NCI-H226 (cell line): ENCODE measurements around the gene MED22.

Experiments
- DNase-seq: peaks from one replicate; pipeline ENCODE4 v3.0.0-alpha.2; 2015

The MED22 gene

DNA sequence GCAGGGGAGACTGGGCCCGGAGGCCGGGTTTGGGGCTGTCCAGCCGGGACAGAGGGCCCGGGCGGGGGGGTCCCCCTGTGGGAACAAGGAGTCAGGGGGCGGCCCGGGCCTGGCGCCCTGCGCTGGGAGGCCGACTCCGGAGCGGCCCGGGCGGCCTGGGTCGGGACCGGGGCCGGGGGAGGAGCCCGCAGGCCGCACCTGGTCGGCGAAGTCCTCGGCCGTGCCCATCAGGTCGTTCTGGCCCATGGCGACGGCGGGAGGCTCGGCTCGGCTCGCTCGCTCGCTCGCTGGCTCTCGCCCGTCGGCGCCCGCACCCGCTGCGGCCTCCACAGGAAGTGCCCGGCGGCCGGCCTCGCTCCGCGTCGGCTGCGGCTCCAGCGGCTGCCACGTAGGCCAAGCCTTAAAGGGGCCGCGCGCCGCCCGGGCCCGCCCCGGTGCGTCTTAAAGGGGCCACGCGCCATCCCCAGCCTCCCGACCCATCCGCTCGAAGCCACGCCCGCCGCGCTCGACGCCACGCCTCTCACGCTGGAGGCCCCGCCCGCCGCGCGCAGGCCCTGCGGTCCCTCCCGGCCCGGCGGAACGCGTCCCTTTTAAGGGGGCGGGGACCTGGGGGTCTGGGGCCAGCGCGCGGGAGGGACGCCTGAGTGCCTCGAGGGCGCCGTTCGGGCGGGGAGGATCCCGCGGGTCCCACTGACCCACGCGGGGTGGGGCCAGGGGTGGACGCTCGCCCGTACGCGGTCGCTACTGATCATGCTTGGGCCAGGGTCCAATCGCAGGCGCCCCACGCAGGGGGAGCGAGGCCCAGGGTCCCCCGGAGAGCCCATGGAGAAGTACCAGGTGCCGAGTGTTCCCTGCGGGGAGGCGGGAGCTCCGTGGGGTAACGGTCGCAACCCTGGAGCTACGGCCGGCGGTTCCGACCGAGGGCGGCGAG, 28.1 kb upstream of the MED22 start, which contains the start of the genes STKLD1 and SURF4:
Gene STKLD1, plus strand, starts transcription at position 643 of the 931 bp plus-strand sequence. Its CDS starts 108 bp downstream, at position 751.
Gene SURF4, minus strand, starts transcription at position 337 of the 931 bp plus-strand sequence. Its CDS starts 91 bp downstream, at position 246.
- peak; percentile 91 for DNase-seq

DNA sequence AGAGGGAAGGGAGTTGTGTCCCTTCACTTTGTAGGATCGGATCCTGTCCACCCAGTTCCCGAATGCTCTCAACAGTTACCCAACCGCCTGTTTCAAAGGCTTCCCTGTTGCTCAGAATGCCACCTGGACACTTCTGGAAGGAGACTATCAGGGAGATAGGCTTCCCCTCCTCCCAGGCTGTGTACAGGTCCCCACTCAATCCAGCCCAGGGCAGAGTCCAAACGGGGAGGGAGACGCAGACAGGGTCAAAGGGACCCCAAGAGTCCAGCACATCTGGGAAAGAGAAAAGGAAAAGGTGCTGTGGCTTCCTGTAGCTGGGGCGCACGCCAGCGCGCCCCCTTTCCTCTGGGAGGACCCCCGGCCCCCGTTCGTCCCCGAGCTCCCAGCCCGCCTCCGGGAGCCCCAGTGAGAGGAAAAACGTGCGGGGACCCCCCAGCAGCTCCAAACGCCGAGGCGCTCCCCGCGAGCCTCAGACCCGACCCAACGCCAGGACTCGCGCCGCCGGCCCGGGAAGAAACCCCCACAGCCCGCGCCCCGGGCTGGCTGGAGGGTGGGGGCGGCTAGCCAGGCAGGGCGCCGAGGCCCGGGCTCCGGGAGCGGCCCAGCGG, 27.3 kb upstream of the MED22 start:
- DNase-seq = no peak

DNA sequence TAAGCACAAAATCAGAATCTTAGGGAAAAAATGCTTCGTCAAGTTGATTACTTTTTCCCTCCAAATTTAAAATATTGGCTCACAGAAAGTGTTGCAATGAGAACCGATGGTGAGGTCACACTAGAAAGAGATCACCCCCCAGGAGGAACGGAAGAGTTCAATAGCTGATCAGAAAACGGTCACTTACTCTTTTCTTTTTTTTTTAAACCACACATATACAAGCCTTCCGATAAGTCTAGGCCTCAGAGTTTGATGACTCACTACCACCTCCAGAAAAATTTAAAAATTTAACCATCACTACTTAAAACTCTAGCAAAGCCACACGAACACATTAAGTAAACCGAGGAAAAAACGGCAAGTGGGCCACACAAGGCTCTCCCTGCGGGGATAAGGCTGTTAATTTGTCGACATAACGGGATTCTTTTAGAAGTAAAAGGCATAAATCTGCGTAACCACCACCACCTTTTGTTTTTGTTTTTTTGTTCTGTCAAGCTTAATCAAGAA, 26.7 kb upstream of the MED22 start:
- no peak for DNase-seq

DNA sequence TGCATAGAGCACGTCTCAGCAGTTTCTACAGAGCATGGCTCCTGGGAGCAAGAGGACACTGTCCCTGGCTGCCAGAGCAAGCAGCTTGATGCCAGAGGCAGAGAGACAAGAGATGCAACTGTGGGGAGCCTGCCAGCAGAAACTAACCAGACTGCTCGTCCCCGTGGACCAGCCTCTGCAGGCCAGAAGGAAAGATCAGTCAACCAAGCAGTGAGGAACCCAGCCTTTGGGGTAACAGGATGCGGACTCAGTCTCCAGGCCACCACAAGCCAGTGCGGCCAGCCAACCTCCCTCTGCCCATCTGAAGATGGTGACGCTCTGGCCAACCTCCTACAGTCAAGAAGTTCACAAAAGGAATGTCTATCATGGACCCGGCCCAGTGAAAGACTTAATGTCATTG, 24.2 kb upstream of the MED22 start:
- DNase-seq = no peak

DNA sequence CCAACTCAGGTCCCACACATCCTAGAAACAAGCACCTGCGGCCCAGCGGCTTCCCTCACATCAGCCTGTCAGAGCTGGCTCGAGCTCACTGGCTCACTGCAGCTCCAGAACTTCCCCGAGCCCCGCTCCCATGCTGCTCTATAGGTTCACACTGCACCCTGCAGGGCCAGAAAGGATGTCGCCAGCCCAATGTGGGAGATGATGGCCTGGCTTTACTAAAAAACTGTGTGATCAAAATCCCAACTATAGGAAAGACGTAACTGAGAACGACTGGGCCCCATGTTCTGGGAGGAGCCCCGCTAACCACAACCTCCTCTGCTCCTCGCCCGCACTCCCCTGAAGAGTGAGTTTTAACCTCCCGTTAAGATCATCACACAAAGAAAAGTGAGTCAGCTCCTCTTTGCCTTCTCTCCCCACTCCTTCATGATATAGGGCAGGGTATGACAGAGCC, 23.4 kb upstream of the MED22 start:
- DNase-seq = no peak

DNA sequence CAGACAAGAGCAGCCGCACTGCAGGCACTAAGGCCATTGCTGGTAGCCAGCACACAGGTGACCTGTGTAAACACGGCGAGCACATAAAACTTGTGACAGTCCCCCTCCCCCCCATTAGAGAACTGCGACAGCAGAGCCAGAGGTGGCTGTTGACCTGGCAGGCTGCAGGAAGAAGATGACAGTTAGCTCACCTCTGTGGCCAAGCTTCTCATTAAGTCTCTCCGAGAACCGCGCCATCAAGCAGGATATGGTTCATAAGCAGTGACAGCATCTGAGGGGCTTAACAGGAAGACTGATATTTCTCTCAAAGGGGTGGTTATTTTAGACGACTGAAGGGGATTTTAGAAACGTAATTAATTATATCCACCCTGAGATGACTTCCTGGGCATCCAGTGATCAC, 22.8 kb upstream of the MED22 start:
- DNase-seq = no peak

DNA sequence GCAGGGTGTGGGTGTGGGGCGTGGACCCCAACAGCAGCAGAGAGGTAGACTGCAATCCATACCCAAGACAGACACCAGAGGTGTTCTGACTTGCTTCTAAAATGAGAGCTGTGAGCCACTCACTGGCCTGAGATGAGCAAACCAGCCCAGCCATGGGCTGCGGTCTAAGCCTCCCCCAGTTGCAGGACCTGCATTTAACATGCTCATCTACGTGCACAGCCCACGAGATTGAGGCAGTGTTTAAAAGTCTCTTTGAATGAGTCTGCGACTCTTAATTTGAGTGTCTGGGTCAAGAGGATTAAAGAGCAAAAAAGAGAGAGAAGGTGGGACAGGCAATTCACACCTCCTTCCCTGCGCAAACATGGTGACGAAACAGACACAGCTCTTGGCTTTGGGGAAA, 22.0 kb upstream of the MED22 start:
- DNase-seq = no peak

DNA sequence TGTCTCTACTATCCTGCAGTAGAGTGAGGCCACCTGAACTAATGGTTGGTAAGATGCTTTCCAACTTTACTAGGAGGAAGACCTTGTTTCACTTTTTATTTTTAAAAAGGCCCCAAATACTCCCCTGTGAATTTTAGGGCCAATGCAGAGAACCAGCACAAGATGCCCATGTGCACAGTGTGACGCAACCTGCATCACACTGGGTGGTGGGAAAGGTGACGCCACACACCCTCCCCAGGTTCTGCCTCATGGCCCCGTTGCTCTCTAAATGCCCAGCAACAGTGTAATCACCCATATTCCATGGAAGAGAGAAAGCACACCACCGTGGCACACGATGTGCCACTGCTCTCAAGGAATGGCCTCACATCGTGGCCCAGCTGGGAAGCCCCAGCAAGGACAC, 21.5 kb upstream of the MED22 start:
- no peak for DNase-seq

DNA sequence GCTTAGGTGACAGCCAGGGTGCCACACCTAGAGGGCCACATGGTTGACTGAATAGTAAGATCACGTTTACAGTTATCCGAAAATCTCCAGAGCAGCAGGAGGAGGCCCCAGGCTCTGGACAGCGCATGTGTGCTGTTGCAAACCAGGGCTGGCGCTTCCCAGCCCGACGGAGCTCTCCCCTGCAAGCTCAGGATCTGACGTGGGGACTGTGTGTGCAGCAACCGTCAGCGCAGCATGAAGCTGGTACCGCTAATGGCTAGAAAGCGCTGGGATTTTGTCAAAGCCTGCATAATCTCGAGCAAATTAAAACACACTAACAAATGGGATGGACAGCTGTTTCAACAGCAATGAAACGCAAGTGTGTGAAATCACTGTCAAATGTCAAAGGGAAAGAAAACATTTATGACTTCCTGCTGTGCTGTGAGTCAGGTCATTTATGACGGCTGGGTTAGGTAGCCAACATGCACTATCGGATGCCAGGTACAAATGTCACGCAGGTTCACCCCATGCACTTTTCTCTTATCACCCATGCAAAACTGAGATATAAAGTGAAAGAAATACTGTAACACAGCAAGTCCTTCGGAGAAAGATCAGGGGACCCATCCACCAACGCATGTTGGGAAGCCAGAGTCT, 20.4 kb upstream of the MED22 start:
- no peak for DNase-seq

DNA sequence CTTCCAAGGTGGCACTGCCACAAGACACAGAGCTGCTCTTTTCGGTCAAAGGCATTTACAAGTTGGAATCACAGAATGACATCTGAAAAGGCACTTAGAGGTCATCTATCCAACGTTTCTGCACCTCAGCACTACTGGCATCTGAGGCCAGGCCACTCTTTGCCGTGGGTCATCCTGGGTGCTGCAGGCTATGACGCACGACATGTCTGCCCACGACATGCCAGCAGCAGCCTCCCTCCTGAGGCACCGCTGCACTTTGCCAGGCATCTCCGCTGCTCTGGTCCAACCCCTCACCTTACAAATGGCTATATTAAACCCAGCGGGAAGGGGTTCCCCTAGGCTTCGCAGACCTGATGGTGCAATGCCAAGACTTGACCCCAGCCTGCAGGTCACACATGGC, 19.8 kb upstream of the MED22 start:
- DNase-seq = no peak

DNA sequence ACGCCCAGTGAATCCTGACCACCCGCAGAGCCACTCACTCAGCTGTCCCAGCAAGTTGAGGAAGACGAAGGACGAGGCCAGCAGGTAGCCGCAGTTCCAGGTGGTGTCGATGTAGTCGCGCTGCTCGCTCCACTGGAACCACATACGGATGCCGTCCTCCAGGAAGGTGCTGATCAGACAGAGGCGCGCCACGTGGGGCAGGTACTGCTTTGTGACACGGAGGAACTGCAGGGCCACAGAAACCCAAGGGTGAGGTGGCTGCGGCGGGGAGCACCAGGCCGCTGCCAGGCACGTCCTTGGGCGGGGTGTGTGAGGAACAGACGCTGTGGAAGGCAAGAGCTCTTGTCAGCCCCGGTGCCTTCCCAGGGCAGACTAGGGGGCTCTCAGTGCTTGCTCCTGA, 19.3 kb upstream of the MED22 start:
- DNase-seq = no peak

DNA sequence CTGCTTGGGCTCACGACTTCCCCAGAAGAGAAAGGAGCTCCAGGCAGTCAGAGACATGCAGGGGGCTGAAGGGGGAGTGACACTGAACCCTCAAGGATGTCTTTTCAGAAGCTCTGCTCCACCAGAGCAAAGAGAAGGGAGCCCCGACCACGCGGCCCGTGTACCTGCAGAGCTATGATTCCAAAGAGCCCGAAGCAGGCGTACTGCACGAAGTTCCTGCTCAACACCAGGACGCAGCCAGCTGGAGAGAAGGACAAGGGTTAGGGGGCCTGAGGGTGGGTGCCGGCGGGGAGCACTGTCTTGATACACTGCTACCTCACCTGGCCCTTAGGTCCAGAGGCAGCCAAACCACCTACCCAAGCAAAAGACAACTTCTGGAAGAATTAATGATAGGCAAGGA, 18.5 kb upstream of the MED22 start:
- no peak for DNase-seq

DNA sequence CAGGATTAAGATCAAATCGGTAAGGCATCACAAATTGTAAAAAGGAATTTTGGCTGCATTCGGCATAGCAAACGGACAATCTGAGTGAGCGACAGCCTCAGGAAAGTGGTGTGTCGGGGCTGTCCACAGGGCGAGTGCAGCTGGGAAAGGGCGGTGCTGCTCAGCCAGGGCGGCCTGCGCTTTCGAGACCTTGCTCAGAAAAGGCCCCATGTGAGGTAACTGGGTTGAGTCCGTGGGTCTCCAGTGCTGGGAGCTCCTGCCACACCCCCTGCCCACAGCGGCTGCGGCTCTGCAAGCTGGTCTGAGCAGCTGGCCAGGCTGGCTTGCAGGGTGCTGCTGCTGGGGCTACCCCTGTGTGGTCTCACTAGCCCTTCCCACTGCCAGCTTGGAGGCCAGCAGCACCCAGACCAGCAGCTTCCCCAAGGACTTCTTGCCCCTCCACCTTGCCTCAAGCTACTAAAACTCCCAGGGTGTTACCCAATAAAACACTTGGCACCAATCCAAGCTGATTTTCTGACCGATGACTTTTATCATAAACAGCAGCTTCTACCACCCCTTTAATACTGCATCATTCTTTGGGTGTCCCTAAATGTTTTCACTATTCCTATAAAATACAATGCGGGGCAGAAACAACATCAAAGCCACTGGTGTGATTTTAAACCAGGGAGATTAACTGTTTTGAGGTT, 14.6 kb upstream of the MED22 start:
- DNase-seq = no peak

DNA sequence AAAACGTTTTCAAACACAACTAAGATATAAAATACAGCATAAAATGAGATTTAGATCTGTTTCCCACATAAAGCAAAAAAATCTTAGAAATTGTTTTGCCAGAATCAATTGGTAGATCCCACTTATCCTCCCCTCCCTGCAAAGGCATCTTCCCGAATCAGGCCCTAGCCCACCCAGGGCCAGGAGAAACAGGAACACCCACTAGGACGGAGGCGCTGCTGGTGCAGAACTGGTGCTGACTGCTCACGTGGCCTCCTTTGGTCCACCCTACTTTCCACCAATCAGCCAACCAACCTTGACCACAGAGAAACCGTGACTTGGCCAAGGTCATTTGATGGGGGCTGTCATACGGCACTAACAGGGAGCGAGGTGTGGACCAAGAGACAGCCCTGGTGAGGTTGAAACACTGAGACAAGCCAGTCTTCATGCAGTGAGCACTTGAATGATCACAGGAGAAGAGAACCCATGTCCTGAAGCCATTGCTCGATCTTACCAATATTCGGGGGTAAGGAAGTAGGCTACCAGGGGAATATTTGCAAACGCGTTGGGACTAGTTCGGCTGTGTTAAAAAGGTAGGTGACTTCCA, 13.7 kb upstream of the MED22 start:
- no peak for DNase-seq

DNA sequence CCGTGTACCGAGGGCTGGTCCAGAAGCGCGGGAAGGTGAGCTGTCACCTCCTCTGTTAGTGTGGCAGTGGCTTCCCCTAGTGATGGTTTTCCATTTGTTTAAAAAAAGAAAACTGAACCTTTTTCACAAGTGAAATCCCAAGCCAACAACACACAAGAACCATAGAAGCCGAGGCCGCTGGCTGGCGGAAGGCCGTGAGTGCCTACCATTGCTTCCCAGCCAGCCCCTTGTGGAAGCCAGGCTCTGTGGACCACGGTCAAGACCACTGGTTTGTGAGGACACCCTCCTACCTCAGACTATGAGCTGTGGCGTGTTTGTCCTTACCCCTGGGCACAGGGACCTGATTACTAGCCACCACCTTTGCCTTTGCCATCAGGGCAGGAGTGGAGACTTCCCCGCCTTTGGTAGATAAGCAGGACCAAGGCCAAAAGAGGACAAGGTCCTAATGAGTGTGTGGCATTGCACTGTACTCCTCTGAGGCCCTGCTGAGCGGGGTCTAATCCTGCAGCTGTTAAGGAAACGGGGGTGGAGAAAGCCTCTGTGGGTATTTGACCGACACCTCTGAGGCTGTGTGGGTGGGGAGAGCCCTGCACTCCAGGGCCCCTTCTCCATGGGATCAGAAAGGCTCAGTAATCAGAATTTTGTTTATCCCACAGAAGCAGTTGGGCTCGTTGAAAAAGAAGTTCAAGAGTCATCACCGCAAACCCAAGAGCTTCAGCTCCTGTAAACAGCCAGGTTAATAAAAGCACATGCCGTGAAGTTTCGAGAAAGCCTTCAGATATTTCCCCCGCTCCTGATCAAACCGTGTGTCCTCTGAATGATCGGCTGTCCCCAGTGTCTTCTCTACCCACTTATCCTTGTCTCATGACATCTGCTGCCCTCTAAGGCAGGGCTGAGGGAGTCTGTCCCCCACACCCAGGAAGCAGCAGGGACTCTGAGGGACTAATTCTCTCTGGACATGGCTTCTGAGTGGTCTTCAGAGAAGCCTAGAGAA, 12.8 kb upstream of the MED22 start:
- DNase-seq = no peak

DNA sequence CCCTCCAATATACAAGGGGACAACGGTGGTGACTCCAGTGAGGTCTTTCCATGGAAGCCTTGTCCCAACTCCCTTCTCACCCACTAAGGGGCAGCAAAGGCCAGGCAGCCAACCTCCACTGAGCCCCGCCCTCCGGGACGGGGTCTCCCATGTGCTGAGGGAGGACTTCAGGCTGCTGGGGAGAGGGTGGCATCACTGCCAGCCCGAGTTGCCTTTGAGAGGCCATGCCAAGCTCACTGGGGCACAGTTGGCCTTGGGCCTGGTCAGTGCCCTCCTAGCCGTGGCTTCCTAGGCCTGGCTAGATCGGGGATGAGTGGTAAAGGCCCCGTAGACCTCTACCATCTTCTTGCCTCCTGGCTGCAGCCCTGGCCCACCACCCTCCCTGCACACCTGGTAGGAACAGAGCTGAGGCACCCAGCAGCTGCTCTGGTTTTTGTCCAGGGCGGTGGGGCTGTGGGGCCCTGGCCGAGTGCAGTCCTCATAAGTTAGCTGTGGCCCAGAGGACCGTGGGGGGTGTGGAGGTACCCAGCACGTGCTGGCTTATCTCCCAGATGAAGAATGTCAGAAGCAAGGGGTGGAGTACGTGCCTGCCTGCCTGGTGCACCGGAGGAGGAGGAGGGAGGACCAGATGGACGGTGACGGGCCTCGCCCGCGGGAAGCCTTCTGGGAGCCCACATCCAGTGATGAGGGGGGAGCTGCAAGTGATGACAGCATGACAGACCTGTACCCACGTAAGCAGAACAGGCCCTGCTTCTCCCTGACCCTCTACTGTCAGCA, 11.7 kb upstream of the MED22 start:
- DNase-seq = no peak

DNA sequence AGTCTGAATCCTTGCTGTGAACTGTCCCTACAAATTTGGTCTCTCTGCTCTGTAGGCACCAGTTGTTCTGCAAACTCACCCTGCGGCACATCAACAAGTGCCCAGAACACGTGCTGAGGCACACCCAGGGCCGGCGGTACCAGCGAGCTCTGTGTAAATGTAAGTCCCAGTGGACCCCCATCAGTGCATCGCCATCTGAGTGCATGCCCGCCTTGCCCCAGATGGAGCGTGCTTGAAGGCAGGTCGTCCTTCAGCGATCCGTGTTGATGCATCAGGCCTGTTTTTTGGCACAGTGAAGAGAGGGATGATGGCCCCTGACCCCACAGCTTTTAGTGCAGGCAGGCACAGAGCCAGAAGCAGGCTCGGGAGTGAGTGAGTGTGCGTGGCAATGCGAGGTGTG, 9.7 kb upstream of the MED22 start:
- DNase-seq = no peak

DNA sequence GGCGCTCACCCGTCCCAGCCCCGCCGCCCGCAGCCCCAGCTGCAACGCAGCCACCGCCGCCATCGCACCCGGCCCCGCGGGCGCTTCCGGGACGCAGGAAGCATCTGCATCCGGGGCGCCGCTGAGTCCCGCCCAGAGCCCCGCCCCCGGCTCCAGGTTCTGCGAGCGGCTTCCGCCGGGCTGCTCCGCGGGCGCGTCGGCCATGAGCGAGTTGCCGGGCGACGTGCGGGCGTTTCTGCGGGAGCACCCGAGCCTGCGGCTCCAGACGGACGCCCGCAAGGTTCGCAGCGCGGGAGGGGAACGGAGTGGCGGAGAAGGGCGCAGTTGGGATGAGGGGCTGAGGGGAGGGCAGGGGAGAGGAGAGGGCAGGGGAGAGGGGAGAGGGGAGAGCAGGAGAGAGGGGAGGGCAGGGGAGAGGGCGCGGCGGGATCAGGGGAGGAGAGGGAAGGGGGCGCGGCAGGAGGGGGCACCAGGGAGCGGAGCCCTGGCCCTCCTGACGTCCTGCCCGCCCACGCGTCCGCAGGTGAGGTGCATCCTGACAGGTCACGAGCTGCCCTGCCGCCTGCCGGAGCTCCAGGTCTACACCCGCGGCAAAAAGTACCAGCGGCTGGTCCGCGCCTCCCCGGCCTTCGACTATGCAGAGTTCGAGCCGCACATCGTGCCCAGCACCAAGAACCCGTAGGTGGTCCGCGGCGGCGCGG, 8.6 kb upstream of the MED22 start, which contains the start of the genes SURF1 and SURF2:
Gene SURF1, minus strand, starts transcription at position 97 of the 701 bp plus-strand sequence. Its CDS starts 34 bp downstream, at position 63.
Gene SURF2, plus strand, starts transcription at position 160 of the 701 bp plus-strand sequence. Its CDS starts 43 bp downstream, at position 203.
- peak; percentile 81 for DNase-seq

DNA sequence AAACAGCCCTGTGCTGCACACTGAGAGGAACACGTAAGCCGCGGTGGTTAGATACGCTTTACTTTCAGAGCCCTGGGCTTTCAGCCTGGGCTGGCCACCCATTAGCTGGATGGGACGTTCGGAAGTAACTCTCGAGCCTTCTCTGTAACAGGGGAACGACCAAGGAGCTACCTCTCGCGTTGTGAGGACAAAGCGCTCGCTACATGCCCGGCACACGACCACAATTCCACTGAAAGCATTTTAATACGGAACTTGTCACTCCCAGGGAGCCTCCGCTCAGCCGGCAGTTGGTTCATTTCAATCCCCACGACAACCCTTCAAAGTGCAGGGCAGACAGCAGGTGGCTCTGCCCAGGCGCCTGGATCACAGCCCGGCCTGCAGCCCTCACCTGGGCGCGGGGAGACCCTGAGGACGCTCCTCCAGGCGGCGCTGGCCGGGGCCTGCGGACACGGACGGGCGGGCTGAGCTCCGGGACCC, 8.0 kb upstream of the MED22 start:
- DNase-seq = no peak
